Measurements from ENCODE around the gene KRTAP4-9.

- TF ChIP-seq CTCF (IDR thresholded peaks at IDR 0.05 in 2 of 3, conservative IDR thresholded peaks at IDR 0.05 in 1 of 3; ENCODE audit: borderline replicate concordance in 1 of 3, insufficient read depth in 1 of 3, low read depth in 2 of 3, low read length in 2 of 3), result no peak
- TF ChIP-seq TCF7L2 (IDR thresholded peaks at IDR 0.05; ENCODE audit: borderline replicate concordance, extremely low read depth, insufficient read depth, insufficient read length), result no peak
- TF ChIP-seq EZH2 (IDR thresholded peaks at IDR 0.05), result no peak
- no peak for TF ChIP-seq REST (IDR thresholded peaks at IDR 0.05; ENCODE audit: low read depth)
- TF ChIP-seq ATF3 (IDR thresholded peaks at IDR 0.05), result no peak
- TF ChIP-seq JUND (IDR thresholded peaks at IDR 0.05), result no peak
Measured at GRCh38 chr17:41133880-41134735, 28.9 kb downstream of the KRTAP4-9 start.
